GM21737 (cell line): ENCODE results near the gene FAM187B.

ENCODE experiments used
- ATAC-seq: cut with Tn5 transposase; IDR thresholded peaks from one replicate; pipeline ENCODE4 v1.9.1; 2021; ENCODE audit warnings: mild to moderate bottlenecking, moderate library complexity; ENCODE audit not compliant: unreplicated experiment

The FAM187B gene

DNA sequence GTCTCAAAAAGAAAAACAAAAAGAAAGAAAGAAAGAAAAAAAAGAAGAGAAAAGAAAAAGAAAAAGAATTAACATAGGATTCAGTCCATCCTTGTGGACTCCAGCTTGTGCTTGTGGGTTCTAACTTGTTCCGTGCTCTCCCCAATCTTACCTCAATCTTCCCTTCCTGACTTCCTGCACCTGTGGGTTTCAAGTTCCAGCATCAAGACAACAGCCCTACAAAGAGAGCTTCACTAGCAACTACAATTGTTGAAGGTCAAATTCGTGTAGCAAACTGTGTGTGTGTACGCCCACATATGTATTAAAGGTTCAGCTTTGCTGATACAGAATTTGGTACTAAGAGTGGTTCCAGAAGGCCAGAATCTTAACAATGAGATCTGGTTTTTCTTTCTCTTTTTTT lies 48.7 kb downstream of the FAM187B start:
- no peak for ATAC-seq

DNA sequence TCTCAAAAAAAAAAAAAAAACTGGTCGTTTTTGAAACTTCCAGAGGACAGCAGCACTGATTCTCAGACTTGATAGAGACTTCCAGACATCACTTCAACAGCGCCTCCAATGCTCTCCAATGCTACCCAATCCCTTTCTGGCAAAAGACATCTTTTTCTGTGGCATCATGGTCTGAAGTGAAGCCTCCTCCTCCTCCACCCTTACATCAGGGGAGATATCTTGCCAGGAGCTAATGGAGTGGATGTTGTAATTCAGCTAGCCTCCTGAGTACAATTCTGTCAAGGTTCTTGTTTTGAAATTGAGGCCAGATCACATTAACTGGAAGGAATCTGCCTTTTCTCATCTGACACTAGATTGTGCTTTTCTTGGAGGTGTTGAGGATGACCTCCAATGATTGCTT lies 49.8 kb downstream of the FAM187B start:
- ATAC-seq, result no peak

DNA sequence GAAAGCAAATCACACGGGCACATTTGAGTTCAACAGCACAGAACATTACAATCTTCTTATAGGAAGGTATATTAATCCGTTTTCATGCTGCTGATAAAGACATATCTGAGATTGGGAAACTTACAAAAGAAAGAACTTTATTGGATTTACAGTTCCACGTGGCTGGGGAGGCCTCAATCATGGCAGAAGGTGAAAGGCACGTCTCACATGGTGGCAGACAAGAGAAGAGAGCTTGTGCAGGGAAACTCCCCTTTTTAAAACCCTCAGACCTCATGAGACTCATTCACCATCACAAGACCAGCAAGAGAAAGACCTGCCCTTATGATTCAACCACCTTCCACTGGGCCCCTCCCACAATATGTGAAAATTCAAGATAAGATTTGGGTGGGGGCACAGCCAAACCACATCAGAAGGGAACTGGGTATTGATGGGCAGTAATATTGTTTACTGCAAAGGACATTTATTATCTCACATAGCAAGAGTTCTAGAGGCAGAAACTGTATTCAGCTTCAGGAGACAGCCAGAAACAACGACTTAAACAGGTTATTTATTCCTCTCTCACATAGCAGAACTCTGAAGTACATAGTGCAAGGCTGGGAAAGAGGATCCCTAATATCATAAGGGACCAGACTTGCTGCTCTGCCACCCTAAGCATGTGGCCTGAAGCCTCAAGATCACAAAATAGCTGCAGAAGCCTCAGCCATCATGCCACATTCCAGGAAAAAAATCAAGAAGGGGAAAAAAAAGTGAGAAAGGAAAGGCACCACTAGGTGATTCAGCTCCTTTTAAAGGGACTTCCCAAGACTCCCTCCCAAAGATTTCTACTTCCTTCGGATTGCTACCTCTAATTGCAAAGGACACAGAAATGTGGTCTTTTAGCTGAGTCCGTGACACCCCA lies 50.9 kb downstream of the FAM187B start:
- no peak for ATAC-seq

DNA sequence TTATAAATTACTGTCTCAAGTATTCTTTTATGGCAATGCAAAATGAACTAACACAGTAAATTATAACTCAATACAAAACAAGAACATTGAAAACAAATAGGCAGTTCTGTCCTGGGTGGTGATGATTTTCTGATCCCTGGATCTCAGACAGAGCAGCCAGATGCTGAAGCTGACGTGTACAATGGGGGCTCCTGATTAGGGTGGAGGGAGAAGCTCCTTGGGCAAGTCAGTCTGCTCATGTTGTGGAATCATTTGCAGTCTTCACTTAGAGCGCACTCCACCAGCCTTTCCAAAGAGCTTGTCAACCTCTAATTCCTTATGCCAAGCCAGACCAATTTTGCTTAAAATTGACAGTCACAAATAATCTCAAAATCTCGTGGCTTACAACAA lies 52.4 kb downstream of the FAM187B start:
- ATAC-seq, result no peak
